Skin of body (tissue), 2 donors: ENCODE data around the gene MUCL1. TPM values are rescaled to one million over a fixed set of nuclear protein-coding genes. Genes with fewer than 3 reads are reported as not detected.
"Not testable (repeated sequence)": the region's sequence is repeated elsewhere in the genome, so short reads cannot be mapped to it uniquely, and the experiment has no call there.

ENCODE experiments used
- DNase-seq: peaks from one replicate; lab custom pipeline; 2025; lab: John Stamatoyannopoulos, UW
- total RNA-seq: library from RNA; depleted of rRNA; stranded (reverse); fragments of >200 nt; gene quantifications from one replicate; pipeline ENCODE4 v1.2.3, GENCODE V29; 2014

Gene MUCL1
- total RNA-seq, result 90.0 TPM

- no peak for DNase-seq
These were observed at the start of gene MUCL1 for GRCh38 chr12:54853933-54854538. Gene MUCL1, plus strand, starts transcription at chr12:54854516. Its CDS starts 67 bp downstream, at chr12:54854583.

GRCh38 chr12:54821676-54822075, 32.6 kb upstream of the MUCL1 start:
- no peak for DNase-seq

- no peak for DNase-seq
These were observed 29.9 kb upstream of the MUCL1 start for GRCh38 chr12:54824402-54824801.

- no peak for DNase-seq
These were observed 24.8 kb upstream of the MUCL1 start for GRCh38 chr12:54829511-54829910.

- no peak for DNase-seq
These were observed 24.1 kb upstream of the MUCL1 start for GRCh38 chr12:54830199-54830598.

GRCh38 chr12:54831631-54832030, 22.7 kb upstream of the MUCL1 start:
- no peak for DNase-seq

GRCh38 chr12:54840244-54840865, 14.0 kb upstream of the MUCL1 start:
- DNase-seq, result no peak

GRCh38 chr12:54857406-54857805, 3.1 kb downstream of the MUCL1 start:
- no peak for DNase-seq

GRCh38 chr12:54858562-54858961, 4.2 kb downstream of the MUCL1 start:
- DNase-seq, result no peak

GRCh38 chr12:54859502-54859901, 5.2 kb downstream of the MUCL1 start:
- DNase-seq, result no peak

GRCh38 chr12:54861927-54862326, 7.6 kb downstream of the MUCL1 start:
- DNase-seq, result no peak

GRCh38 chr12:54863948-54864618, 9.8 kb downstream of the MUCL1 start:
- no peak for DNase-seq

GRCh38 chr12:54865683-54866324, 11.5 kb downstream of the MUCL1 start:
- DNase-seq, result no peak

- no peak for DNase-seq
These were observed 14.4 kb downstream of the MUCL1 start for GRCh38 chr12:54868690-54869089.

GRCh38 chr12:54870048-54870447, 15.7 kb downstream of the MUCL1 start:
- DNase-seq, result no peak

GRCh38 chr12:54870617-54871016, 16.3 kb downstream of the MUCL1 start:
- no peak for DNase-seq

- DNase-seq, result no peak
These were observed 24.8 kb downstream of the MUCL1 start for GRCh38 chr12:54879150-54879549.

- DNase-seq, result no peak
These were observed 25.3 kb downstream of the MUCL1 start for GRCh38 chr12:54879579-54879978.

- no peak for DNase-seq
These were observed 27.8 kb downstream of the MUCL1 start for GRCh38 chr12:54882079-54882478.

- not testable (repeated sequence) for DNase-seq
These were observed 28.3 kb downstream of the MUCL1 start for GRCh38 chr12:54882597-54882996.

GRCh38 chr12:54888428-54888827, 34.1 kb downstream of the MUCL1 start:
- not testable (repeated sequence) for DNase-seq

- no peak for DNase-seq
These were observed 36.0 kb downstream of the MUCL1 start for GRCh38 chr12:54890339-54890738.
